MM.1S (cell line): Measurements from ENCODE around the gene LDLR.

Experiments used
- DNase-seq: peaks from one replicate; pipeline ENCODE4 v3.0.0-alpha.2; 2015
- H2AFZ ChIP-seq: fragments of 300-600 bp; sonication (generic); 2 replicates; pipeline ENCODE4 v1.6.0; 2016; ENCODE audit warnings: antibody characterized with exemption, low read length
- H3F3A ChIP-seq: fragments of 300-600 bp; sonication (generic); 2 replicates; pipeline ENCODE4 v1.6.1; 2016; ENCODE audit warnings: mild to moderate bottlenecking, antibody characterized with exemption, low read length, moderate library complexity, mixed read lengths; ENCODE audit not compliant: insufficient read depth
- H3K27ac ChIP-seq: fragments of 300-600 bp; sonication (generic); 2 replicates; pipeline ENCODE4 v1.5.1; 2016; ENCODE audit warnings: mild to moderate bottlenecking, low read length
- H3K27me3 ChIP-seq: fragments of 300-600 bp; sonication (generic); replicated peaks from 2 replicates; pipeline ENCODE4 v1.6.0; 2016; ENCODE audit warnings: low read length; ENCODE audit not compliant: insufficient read depth
- H3K36me3 ChIP-seq: fragments of 300-600 bp; sonication (generic); replicated peaks from 2 replicates; pipeline ENCODE4 v1.6.1; 2016; ENCODE audit warnings: mild to moderate bottlenecking, low read length, mixed read lengths; ENCODE audit not compliant: insufficient read depth
- H3K4me1 ChIP-seq: fragments of 300-600 bp; sonication (generic); 2 replicates; pipeline ENCODE4 v1.6.1; 2016; ENCODE audit warnings: low read length, mixed read lengths
- H3K4me2 ChIP-seq: fragments of 300-600 bp; sonication (generic); 2 replicates; pipeline ENCODE4 v1.6.0; 2016; ENCODE audit warnings: low read depth, low read length
- H3K4me3 ChIP-seq: fragments of 300-600 bp; sonication (generic); 2 replicates; pipeline ENCODE4 v1.5.1; 2016; ENCODE audit warnings: low read length, mixed read lengths
- H3K79me2 ChIP-seq: fragments of 300-600 bp; sonication (generic); 2 replicates; pipeline ENCODE4 v1.6.1; 2016; ENCODE audit warnings: mixed run types, low read length, mixed read lengths
- H3K9ac ChIP-seq: fragments of 300-600 bp; sonication (generic); 2 replicates; pipeline ENCODE4 v1.6.1; 2016; ENCODE audit warnings: low read length, mixed read lengths
- H3K9me2 ChIP-seq: fragments of 300-600 bp; sonication (generic); replicated peaks from 2 replicates; pipeline ENCODE4 v1.6.1; 2016; ENCODE audit warnings: mild to moderate bottlenecking, low read length, mixed read lengths; ENCODE audit not compliant: insufficient read depth
- H3K9me3 ChIP-seq: fragments of 300-600 bp; sonication (generic); replicated peaks from 2 replicates; pipeline ENCODE4 v1.6.1; 2016; ENCODE audit warnings: mild to moderate bottlenecking, low read length, mixed read lengths; ENCODE audit not compliant: insufficient read depth
- H4K20me1 ChIP-seq: fragments of 300-600 bp; sonication (generic); 2 replicates; pipeline ENCODE4 v1.6.1; 2016; ENCODE audit warnings: mild to moderate bottlenecking, low read length, moderate library complexity, mixed read lengths; ENCODE audit not compliant: insufficient read depth
- CTCF ChIP-seq: fragments of 300-600 bp; sonication (generic); IDR thresholded peaks from 2 replicates; pipeline ENCODE4 v1.5.1; 2016; ENCODE audit warnings: antibody characterized with exemption, low read length, mixed read lengths
- EZH2 ChIP-seq: fragments of 300-600 bp; sonication (generic); optimal IDR thresholded peaks from 2 replicates; pipeline ENCODE3; 2017; ENCODE audit warnings: low read depth, mild to moderate bottlenecking, antibody characterized with exemption, low read length, mixed read lengths
- EZH2phosphoT487 ChIP-seq: fragments of 300-600 bp; sonication (generic); IDR thresholded peaks from 2 replicates; pipeline ENCODE4 v1.6.1; 2018; ENCODE audit warnings: antibody characterized with exemption, low read length

LDLR gene

GRCh38 chr19:11090997-11091702 lies 1.9 kb downstream of the LDLR start:
- DNase-seq = no peak
- TF ChIP-seq EZH2 (no peak), CTCF (no peak), EZH2phosphoT487 (no peak)
- H4K20me1 ChIP-seq = peaks cover 4% of the 10 kb centered on the region; the same call in 1 of the 2 replicates
- peaks cover 58% of the 10 kb centered on the region for H3K79me2 ChIP-seq
- H3K27ac ChIP-seq = peak overlapping the region; percentile 95
- H3K9me2 ChIP-seq = no peaks in the 10 kb centered on the region
- H3K4me2 ChIP-seq = peak overlapping the region; percentile 96
- H3K27me3 ChIP-seq = no peaks in the 10 kb centered on the region
- no peaks in the 10 kb centered on the region for H3K9me3 ChIP-seq
- H3K9ac ChIP-seq = peak overlapping the region; percentile 97
- H3K4me1 ChIP-seq = peaks cover 42% of the 10 kb centered on the region
- H3K4me3 ChIP-seq = peak overlapping the region; percentile 93
- H2AFZ ChIP-seq = no peak overlapping the region
- peaks cover 64% of the 10 kb centered on the region for H3F3A ChIP-seq
- no peaks in the 10 kb centered on the region; the same call in 1 of the 2 replicates for H3K36me3 ChIP-seq

- H3K27ac ChIP-seq = peak overlapping the region; percentile 95
- H3K4me1 ChIP-seq = peaks cover 47% of the 10 kb centered on the region
- H3F3A ChIP-seq = peaks cover 70% of the 10 kb centered on the region
- no peak overlapping the region for H2AFZ ChIP-seq
- peaks cover 8% of the 10 kb centered on the region; the same call in 1 of the 2 replicates for H4K20me1 ChIP-seq
- H3K9me3 ChIP-seq = no peaks in the 10 kb centered on the region
- DNase-seq = no peak
- H3K9ac ChIP-seq = peak overlapping the region; percentile 97
- peaks cover 63% of the 10 kb centered on the region for H3K79me2 ChIP-seq
- H3K4me3 ChIP-seq = peak overlapping the region; percentile 93
- TF ChIP-seq EZH2phosphoT487 (no peak), EZH2 (no peak), CTCF (no peak)
- no peaks in the 10 kb centered on the region; the same call in 1 of the 2 replicates for H3K36me3 ChIP-seq
- no peaks in the 10 kb centered on the region for H3K27me3 ChIP-seq
- peak overlapping the region; percentile 96 for H3K4me2 ChIP-seq
- no peaks in the 10 kb centered on the region for H3K9me2 ChIP-seq
These were observed 2.5 kb downstream of the LDLR start for GRCh38 chr19:11091703-11092153.

GRCh38 chr19:11092181-11092538 lies 2.9 kb downstream of the LDLR start:
- peaks cover 72% of the 10 kb centered on the region for H3F3A ChIP-seq
- H3K79me2 ChIP-seq = peaks cover 68% of the 10 kb centered on the region
- TF ChIP-seq EZH2phosphoT487 = no peak
- TF ChIP-seq CTCF = no peak
- TF ChIP-seq EZH2 = no peak
- H4K20me1 ChIP-seq = peaks cover 9% of the 10 kb centered on the region; the same call in 1 of the 2 replicates
- no peaks in the 10 kb centered on the region for H3K9me3 ChIP-seq
- no peak for DNase-seq
- peak overlapping the region; percentile 93; the same call in 1 of the 2 replicates for H3K4me3 ChIP-seq
- no peaks in the 10 kb centered on the region for H3K9me2 ChIP-seq
- no peaks in the 10 kb centered on the region for H3K27me3 ChIP-seq
- H3K36me3 ChIP-seq = no peaks in the 10 kb centered on the region; the same call in 1 of the 2 replicates
- H3K9ac ChIP-seq = peak overlapping the region; percentile 46; the same call in 1 of the 2 replicates
- H2AFZ ChIP-seq = no peak overlapping the region
- peak overlapping the region; percentile 96; the same call in 1 of the 2 replicates for H3K4me2 ChIP-seq
- peak overlapping the region; percentile 95; the same call in 1 of the 2 replicates for H3K27ac ChIP-seq
- peaks cover 49% of the 10 kb centered on the region for H3K4me1 ChIP-seq
